HL-60 (cell line): ENCODE results near the gene ASCC1.

ENCODE experiments used
- DNase-seq, 2 experiments: peaks; one replicate each; pipeline ENCODE4 v3.0.0-alpha.2; 2010 to 2020; ENCODE audit warnings: low read depth in 1 of 2, low spot score in 1 of 2
- H3K27ac ChIP-seq: fragments of 250-450 bp; sonication (Bioruptor Pico); replicated peaks from 2 replicates; pipeline ENCODE4 v1.5.1; 2020; ENCODE audit warnings: mild to moderate bottlenecking, moderate library complexity
- H3K27me3 ChIP-seq: fragments of 250-450 bp; sonication (Bioruptor Pico); 2 replicates; pipeline ENCODE4 v1.5.1; 2021; ENCODE audit warnings: mild to moderate bottlenecking, moderate library complexity; ENCODE audit not compliant: insufficient read depth, poor library complexity, severe bottlenecking
- H3K4me3 ChIP-seq: replicated peaks from 2 replicates; pipeline ENCODE4 v1.5.1; 2011; ENCODE audit warnings: mild to moderate bottlenecking, control low read depth, low read length; ENCODE audit not compliant: insufficient read depth
- GABPA ChIP-seq: IDR thresholded peaks from 2 replicates; pipeline ENCODE4 v1.6.1; 2012; ENCODE audit warnings: low read depth
- POLR2AphosphoS5 ChIP-seq: IDR thresholded peaks from 2 replicates; pipeline ENCODE4 v1.6.1; 2012; ENCODE audit warnings: low read depth
- SPI1 ChIP-seq: IDR thresholded peaks from 2 replicates; pipeline ENCODE4 v1.6.1; 2012; ENCODE audit warnings: low read depth, mild to moderate bottlenecking, borderline replicate concordance
- TF ChIP-seq, protein P1 (sequence below): IDR thresholded peaks from 2 replicates; pipeline ENCODE4 v1.6.1; 2012; ENCODE audit warnings: low read depth; ENCODE audit not compliant: insufficient replicate concordance
- TF ChIP-seq, protein P2 (sequence below): IDR thresholded peaks from one replicate; pipeline ENCODE4 v1.5.1; 2011; ENCODE audit warnings: low read length, control low read depth, inconsistent platforms; ENCODE audit not compliant: insufficient read depth

The ASCC1 gene

DNA sequence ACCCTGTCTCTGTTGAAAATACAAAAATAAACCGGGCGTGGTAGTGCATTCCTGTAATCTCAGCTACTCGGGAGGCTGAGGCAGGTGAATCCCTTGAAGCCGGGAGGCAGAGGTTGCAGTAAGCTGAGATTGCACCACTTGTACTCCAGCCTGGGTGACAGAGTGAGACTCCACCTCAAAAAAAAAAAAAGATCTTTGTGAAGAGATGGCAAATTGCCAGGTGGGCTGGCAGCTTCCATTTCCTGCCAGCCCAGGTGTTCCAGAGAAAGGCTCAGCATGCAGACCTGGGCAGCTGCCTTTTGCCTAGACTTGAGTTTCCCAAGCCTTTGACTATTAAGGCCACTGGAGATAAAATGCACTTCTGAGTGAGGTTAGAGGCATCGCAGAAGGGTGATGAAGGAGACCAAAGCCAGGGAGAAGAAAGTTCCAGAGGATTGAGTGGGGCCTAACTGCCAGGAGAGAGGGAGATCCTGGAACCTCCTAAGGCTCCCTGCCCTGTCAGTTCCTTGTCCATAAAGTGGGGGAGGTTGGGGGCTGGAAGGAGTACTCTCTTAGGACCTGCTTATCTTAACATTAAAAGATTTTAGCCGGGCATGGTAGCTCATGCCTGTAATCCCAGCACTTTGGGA is 47.7 kb upstream of the ASCC1 start:
- no peak for DNase-seq
- no peak overlapping the region for H3K27ac ChIP-seq
- no peak for TF ChIP-seq SPI1
- TF ChIP-seq POLR2AphosphoS5 = no peak
- H3K4me3 ChIP-seq = no peak overlapping the region
- no peaks in the 10 kb centered on the region for H3K27me3 ChIP-seq

DNA sequence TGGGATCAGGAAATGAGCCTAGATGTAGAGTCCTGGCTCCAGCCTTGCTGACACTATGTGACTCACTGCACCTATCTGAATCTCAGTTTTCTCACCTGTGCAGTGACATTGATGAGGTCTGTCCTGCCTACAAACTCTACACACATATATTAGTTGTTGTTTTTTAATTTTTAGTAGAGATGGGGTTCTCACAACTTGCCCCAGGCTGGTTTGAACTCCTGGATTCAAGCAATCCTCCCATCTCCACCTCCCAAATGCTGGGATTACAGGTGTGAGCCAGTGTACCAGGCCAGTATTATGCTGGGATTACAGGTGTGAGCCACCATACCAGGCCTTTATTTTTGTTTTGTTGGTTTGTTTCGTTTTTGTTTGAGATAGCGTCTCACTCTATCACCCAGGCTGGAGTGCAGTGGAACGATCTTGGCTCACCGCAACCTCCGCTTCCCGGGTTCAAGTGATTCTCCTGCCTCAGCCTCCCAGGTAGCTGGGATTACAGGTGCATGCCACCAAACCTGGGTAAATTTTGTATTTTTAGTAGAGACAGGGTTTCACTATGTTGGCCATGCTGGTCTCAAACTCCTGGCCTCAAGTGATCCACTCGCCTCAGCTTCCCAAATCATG is 45.8 kb upstream of the ASCC1 start:
- Histone ChIP-seq H3K27me3 (no peaks in the 10 kb centered on the region), H3K4me3 (no peak overlapping the region), H3K27ac (no peak overlapping the region)
- no peak for TF ChIP-seq SPI1
- TF ChIP-seq GABPA = no peak
- no peak for DNase-seq

DNA sequence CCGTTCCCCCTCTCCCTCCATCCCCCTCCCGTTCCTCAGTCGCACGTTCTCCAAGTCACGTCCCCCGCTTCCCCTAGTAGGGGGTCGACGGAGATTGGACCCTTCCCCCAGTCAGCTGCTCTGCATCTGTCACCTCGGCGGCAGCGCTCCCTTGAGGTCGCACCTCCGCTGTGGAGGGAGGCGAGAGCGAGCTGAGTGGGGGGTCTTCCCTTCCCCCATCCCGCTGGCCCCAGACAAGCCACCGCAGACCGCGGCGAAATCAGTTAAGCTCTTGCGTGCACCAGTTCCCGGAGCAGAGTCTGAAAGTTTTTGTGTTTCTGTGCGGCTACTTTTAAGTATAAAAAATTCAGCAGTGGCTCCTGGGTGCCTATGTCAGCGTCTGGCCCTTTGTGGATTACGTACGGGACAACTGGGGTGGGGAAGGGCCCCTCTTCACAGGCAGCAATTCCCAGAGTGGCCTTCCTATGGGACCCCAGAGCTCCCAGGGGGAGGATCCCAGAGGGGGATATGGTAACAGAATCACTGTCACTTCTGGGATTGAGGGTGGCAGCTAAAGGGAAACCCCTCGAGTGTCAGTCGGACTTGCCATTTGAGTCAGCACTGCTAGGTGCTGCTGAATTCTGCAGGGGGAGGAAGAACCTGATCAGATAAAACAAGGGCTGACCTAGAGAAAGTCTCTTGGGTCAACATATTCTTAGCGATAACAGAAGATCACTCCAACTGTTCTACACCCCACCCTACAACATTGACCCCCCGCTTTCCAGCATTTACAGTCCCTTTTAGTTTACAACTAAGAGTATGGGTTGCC is 45.1 kb upstream of the ASCC1 start:
- DNase-seq = peak in 1 of 2 experiments; percentile 50
- H3K27ac ChIP-seq = peak overlapping the region; percentile 47
- H3K4me3 ChIP-seq = peak overlapping the region; percentile 64
- H3K27me3 ChIP-seq = no peaks in the 10 kb centered on the region
- no peak for TF ChIP-seq GABPA
- TF ChIP-seq POLR2AphosphoS5 = peak; percentile 37; the same call in 1 of the 2 replicates

DNA sequence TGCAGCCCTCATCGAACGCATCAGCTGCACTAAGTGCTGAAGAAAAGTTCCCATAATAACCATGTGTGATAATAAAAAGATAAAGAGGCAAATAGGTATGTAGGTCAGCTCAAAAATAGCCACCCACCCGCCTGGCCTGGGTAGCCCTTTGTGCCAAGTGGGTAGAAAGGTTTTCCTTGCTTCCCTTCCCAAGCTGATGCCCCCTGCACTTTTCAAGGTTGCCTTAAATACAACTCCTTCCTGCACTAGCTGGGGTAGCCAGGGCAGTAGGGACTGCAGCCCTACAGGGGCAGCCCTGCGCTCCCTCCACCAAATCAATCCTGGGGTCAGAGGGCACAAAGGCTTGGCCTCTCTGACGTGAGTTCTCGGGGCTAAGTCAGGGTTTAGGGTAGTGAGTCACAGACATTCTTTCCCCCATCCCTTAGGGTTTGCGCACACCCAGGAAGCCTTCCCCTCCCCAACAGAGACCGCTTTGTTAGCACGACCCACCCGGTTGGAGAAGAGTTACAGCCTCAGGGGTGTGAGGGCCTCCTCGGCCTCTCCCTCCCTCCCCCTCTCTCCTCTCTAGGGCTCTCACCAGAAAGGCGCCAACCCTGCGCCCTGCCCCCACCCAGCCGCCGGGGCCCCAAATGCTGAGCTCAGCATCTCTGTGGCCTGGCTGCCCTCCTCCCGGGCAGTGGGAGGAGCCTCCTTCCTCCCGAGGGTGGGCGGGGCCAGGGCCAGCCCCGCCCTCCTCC is 44.3 kb upstream of the ASCC1 start:
- DNase-seq = peak; percentile 51 to 68
- TF ChIP-seq, protein P1, sequence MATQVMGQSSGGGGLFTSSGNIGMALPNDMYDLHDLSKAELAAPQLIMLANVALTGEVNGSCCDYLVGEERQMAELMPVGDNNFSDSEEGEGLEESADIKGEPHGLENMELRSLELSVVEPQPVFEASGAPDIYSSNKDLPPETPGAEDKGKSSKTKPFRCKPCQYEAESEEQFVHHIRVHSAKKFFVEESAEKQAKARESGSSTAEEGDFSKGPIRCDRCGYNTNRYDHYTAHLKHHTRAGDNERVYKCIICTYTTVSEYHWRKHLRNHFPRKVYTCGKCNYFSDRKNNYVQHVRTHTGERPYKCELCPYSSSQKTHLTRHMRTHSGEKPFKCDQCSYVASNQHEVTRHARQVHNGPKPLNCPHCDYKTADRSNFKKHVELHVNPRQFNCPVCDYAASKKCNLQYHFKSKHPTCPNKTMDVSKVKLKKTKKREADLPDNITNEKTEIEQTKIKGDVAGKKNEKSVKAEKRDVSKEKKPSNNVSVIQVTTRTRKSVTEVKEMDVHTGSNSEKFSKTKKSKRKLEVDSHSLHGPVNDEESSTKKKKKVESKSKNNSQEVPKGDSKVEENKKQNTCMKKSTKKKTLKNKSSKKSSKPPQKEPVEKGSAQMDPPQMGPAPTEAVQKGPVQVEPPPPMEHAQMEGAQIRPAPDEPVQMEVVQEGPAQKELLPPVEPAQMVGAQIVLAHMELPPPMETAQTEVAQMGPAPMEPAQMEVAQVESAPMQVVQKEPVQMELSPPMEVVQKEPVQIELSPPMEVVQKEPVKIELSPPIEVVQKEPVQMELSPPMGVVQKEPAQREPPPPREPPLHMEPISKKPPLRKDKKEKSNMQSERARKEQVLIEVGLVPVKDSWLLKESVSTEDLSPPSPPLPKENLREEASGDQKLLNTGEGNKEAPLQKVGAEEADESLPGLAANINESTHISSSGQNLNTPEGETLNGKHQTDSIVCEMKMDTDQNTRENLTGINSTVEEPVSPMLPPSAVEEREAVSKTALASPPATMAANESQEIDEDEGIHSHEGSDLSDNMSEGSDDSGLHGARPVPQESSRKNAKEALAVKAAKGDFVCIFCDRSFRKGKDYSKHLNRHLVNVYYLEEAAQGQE = no peak
- TF ChIP-seq SPI1 = no peak
- TF ChIP-seq, protein P2, sequence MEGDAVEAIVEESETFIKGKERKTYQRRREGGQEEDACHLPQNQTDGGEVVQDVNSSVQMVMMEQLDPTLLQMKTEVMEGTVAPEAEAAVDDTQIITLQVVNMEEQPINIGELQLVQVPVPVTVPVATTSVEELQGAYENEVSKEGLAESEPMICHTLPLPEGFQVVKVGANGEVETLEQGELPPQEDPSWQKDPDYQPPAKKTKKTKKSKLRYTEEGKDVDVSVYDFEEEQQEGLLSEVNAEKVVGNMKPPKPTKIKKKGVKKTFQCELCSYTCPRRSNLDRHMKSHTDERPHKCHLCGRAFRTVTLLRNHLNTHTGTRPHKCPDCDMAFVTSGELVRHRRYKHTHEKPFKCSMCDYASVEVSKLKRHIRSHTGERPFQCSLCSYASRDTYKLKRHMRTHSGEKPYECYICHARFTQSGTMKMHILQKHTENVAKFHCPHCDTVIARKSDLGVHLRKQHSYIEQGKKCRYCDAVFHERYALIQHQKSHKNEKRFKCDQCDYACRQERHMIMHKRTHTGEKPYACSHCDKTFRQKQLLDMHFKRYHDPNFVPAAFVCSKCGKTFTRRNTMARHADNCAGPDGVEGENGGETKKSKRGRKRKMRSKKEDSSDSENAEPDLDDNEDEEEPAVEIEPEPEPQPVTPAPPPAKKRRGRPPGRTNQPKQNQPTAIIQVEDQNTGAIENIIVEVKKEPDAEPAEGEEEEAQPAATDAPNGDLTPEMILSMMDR = no peak
- no peak for TF ChIP-seq GABPA
- TF ChIP-seq POLR2AphosphoS5 = no peak
- H3K4me3 ChIP-seq = peak overlapping the region; percentile 64
- H3K27me3 ChIP-seq = no peaks in the 10 kb centered on the region
- H3K27ac ChIP-seq = peak overlapping the region; percentile 25

DNA sequence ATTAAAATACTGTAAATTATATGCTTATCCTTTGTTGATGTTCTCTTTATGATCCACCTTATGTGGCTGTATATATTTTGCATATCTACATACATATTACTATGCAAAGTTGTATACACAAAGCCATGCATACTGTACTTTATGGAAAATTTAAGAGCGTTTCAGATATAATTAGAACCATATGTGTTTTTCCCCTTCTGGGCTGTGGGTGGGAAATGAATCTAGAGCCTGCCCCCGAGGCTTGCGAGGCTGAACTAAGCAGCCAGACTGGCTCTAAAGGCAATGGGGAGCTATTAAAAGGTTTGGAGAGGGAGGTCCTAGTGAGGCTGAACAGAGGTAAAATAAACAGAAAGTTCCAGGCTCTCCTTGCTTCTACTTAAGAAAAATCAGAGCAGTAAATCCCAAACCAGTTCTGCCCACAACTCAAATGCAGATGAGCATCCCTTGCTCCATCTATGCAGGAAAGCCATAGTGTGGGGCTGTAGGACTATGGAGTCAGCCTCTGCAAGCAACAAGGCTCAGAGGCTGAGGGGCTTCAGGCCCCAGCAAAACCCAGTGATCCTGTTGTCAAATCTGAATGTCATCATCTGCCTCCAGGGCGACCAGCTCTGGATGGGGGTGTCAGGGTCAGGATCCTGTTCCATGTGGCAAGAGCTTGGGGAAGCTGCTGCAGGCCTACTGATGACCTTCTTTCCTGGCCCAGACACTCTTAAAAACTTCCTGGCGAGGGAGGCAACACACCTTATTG is 43.6 kb upstream of the ASCC1 start:
- DNase-seq = no peak
- no peaks in the 10 kb centered on the region for H3K27me3 ChIP-seq
- TF ChIP-seq, protein P1 = no peak
- TF ChIP-seq SPI1 (no peak), GABPA (no peak), POLR2AphosphoS5 (no peak)
- TF ChIP-seq, protein P2 = no peak
- H3K4me3 ChIP-seq = no peak overlapping the region
- H3K27ac ChIP-seq = no peak overlapping the region
